Lung (tissue), 12 donors: ENCODE data around the gene LHX8. TPM values are rescaled to one million over a fixed set of nuclear protein-coding genes. Genes with fewer than 3 reads are reported as not detected.

Source experiments
- ATAC-seq: fragments of 200-7000 bp; cut with Tn5 transposase; one replicate; pipeline ENCODE4 v1.9.1; 2020; ENCODE audit warnings: moderate number of reproducible peaks; ENCODE audit not compliant: insufficient read depth, low FRiP score
- DNase-seq, 3 donors: peaks; one replicate each; pipeline ENCODE4 v3.0.0-alpha.2; 2013 to 2017
- H3K27ac ChIP-seq, 2 donors: one replicate each; pipeline ENCODE4 v1.5.1; 2013; ENCODE audit warnings: mild to moderate bottlenecking in 2 of 2, moderate library complexity in 2 of 2, control low read depth in 1 of 2, inconsistent platforms in 1 of 2, low read depth in 1 of 2, low read length in 1 of 2
- H3K27me3 ChIP-seq, 3 donors: one replicate each; pipeline ENCODE4 v1.5.1; 2013; ENCODE audit warnings: low read length in 2 of 3; ENCODE audit not compliant: control insufficient read depth in 3 of 3, insufficient read depth in 3 of 3
- H3K36me3 ChIP-seq, 4 donors: one replicate each; pipeline ENCODE4 v1.5.1; 2013; ENCODE audit warnings: low read length in 4 of 4, mild to moderate bottlenecking in 1 of 4, moderate library complexity in 1 of 4; ENCODE audit not compliant: control insufficient read depth in 4 of 4, insufficient read depth in 4 of 4
- H3K4me1 ChIP-seq, 5 donors: one replicate each; pipeline ENCODE4 v1.5.1; 2013; ENCODE audit warnings: low read length in 5 of 5, mild to moderate bottlenecking in 2 of 5, moderate library complexity in 1 of 5; ENCODE audit not compliant: control insufficient read depth in 5 of 5, insufficient read depth in 5 of 5
- H3K4me3 ChIP-seq: one replicate; pipeline ENCODE4 v1.5.1; 2013; ENCODE audit warnings: mild to moderate bottlenecking, control low read depth, moderate library complexity
- H3K9ac ChIP-seq, 2 donors: one replicate each; pipeline ENCODE4 v1.5.1; 2013; ENCODE audit warnings: low read length in 2 of 2, control low read depth in 1 of 2; ENCODE audit not compliant: insufficient read depth in 1 of 2
- H3K9me3 ChIP-seq, 4 donors: one replicate each; pipeline ENCODE4 v1.5.1; 2013; ENCODE audit warnings: low read length in 3 of 4, mild to moderate bottlenecking in 1 of 4, moderate library complexity in 1 of 4; ENCODE audit not compliant: control insufficient read depth in 4 of 4, insufficient read depth in 3 of 4
- WGBS, 2 donors: extraction: QIAGEN DNeasy Blood & Tissue Kit; methylation state at CpG; one replicate each; pipeline ENCODE4 v1.1.7; 2013; 5-methylcytosine and 5-hydroxymethylcytosine counted together
- polyA plus RNA-seq, 2 donors: library from polyadenylated mRNA; stranded (reverse); fragments of 200-250 nt; gene quantifications; one replicate each; pipeline ENCODE4 v1.2.1, GENCODE V29; 2013
- total RNA-seq, 2 donors: library from RNA; depleted of rRNA in 1 of 2; stranded (reverse); fragments of >200 nt in 1 of 2; gene quantifications; one replicate each; pipeline ENCODE4 v1.2.1, GENCODE V29; 2014 to 2021
- TF ChIP-seq, protein P1 (sequence below): IDR thresholded peaks from 2 replicates; pipeline ENCODE4 v1.5.1; 2012; ENCODE audit warnings: mild to moderate bottlenecking; ENCODE audit errors: control extremely low read depth, extremely low read depth
- donor health status: control.
- donor health status: control.
- donor health status: Bipolar disorder and iron deficiency.
- donor health status: healthy.
- donor health status: DM: yes; HTN: yes; CAD: no.

Gene LHX8
- total and polyA plus RNA-seq, 4 donors, result not detected

DNA sequence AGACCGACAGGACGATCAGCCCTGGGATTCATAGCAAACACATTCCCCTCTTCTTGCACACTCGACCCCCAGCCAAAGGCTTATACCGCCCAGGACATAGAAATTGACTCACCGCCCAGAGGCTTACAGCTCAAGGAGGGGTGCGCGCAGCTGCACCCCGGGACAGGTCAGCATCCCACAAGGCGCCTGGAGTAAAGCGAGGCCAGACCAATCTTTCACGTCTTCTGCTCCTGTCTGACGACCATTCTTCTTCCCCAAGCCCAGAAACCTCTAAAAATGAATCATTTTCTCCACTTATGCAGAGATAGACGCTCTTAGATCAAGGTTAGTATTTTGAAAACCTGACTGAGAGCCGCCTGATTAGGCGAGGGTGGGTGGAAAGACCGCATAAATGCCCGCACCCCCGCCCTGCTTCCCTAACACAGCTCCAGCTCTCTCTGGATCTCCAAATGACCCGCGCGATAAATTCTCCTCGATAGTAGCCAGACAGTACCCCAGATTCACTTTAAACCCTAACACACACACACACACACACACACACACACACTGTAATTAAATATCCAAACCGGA lies 1.9 kb upstream of the LHX8 start:
- Histone ChIP-seq H3K9ac (no peak overlapping the region), H3K36me3 (no peaks in the 10 kb centered on the region), H3K4me3 (no peak overlapping the region), H3K4me1 (peaks cover 0 to 15% (median 13%) of the 10 kb centered on the region in 5 donors), H3K9me3 (peaks cover 0 to 34% (median 0%) of the 10 kb centered on the region in 4 donors), H3K27me3 (peaks cover 20 to 97% (median 95%) of the 10 kb centered on the region in 3 donors), H3K27ac (no peak overlapping the region)
- 9 to 10% methylated on average over 23 of the region's 23 CpGs for WGBS, 2 donors
- TF ChIP-seq, protein P1, sequence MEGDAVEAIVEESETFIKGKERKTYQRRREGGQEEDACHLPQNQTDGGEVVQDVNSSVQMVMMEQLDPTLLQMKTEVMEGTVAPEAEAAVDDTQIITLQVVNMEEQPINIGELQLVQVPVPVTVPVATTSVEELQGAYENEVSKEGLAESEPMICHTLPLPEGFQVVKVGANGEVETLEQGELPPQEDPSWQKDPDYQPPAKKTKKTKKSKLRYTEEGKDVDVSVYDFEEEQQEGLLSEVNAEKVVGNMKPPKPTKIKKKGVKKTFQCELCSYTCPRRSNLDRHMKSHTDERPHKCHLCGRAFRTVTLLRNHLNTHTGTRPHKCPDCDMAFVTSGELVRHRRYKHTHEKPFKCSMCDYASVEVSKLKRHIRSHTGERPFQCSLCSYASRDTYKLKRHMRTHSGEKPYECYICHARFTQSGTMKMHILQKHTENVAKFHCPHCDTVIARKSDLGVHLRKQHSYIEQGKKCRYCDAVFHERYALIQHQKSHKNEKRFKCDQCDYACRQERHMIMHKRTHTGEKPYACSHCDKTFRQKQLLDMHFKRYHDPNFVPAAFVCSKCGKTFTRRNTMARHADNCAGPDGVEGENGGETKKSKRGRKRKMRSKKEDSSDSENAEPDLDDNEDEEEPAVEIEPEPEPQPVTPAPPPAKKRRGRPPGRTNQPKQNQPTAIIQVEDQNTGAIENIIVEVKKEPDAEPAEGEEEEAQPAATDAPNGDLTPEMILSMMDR, result no peak
- ATAC-seq, result no peak
- DNase-seq, result peak in 1 of 3 donors; percentile 22

DNA sequence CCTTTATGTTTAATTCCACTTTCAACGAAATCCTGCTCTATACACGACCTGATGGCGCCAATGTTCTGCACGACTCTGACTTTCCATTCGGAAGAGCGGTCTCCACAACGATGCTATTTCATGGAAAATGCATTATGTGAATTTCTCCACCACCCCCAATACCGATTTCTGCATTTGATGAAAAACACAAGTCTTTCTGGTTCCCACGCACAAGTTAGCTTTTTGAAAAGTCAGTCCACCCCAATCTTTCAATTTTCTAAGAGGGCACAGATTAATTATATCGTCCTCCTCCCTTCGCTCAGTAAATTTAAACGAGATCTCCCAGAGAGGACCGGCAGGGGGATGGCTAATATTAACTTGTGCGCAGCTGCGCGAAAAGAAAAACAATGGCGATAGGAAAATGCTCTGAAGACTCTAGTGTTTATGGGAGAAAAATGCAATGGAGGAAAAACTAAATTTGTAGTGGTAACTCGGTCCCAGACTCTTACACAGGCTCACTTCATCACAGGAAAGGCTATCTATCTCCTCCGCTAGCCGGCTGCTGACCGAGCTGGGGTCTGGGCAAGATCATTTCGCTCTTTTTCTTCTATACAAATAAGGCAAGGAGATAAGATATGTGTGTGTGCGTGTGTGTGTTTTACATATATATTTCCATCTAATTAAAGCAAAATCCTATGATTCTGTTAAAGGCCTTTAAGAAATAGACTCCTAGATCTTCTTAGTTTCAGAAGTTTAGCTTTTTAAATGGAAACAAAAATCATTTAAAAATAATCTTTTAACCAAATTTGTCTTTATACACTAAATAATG lies 1.2 kb upstream of the LHX8 start:
- Histone ChIP-seq H3K27me3 (peaks cover 15 to 97% (median 95%) of the 10 kb centered on the region in 3 donors), H3K27ac (no peak overlapping the region), H3K36me3 (no peaks in the 10 kb centered on the region), H3K4me3 (no peak overlapping the region), H3K4me1 (peaks cover 0 to 15% (median 13%) of the 10 kb centered on the region in 5 donors), H3K9ac (no peak overlapping the region), H3K9me3 (peaks cover 0 to 31% (median 0%) of the 10 kb centered on the region in 4 donors)
- ATAC-seq (no peak), DNase-seq (peak; percentile 18 to 63 (median 25))
- TF ChIP-seq, protein P1, result no peak
- 10 to 13% methylated on average over 23 of the region's 23 CpGs for WGBS, 2 donors

GRCh38 chr1:75134647-75135572 lies 722 bp downstream of the LHX8 start:
- DNase-seq, result peak in 2 of 3 donors; percentile 45 to 58
- TF ChIP-seq, protein P1, result no peak
- WGBS, 2 donors, result 3 to 5% methylated on average over 54 of the region's 54 CpGs

More at GRCh38 chr1:75134647-75135572, 722 bp downstream of the LHX8 start:
- H3K9me3 ChIP-seq, result peaks cover 0 to 23% (median 0%) of the 10 kb centered on the region in 4 donors
- H3K36me3 ChIP-seq, result no peaks in the 10 kb centered on the region
- H3K9ac ChIP-seq, result no peak overlapping the region
- peaks cover 0 to 15% (median 13%) of the 10 kb centered on the region in 5 donors for H3K4me1 ChIP-seq
- H3K4me3 ChIP-seq, result peak overlapping the region; percentile 20
- no peak overlapping the region for H3K27ac ChIP-seq
- peaks cover 9 to 97% (median 93%) of the 10 kb centered on the region in 3 donors for H3K27me3 ChIP-seq
- no peak for ATAC-seq
